Fibroblast of the conjunctiva (primary cell): ENCODE data around the gene HABP4.

Source experiments
- DNase-seq: peaks from one replicate; pipeline ENCODE4 v3.0.0-alpha.2; 2010; ENCODE audit warnings: low read depth

HABP4 gene

GRCh38 chr9:96522366-96522765 is 72.4 kb downstream of the HABP4 start:
- DNase-seq = no peak

DNA sequence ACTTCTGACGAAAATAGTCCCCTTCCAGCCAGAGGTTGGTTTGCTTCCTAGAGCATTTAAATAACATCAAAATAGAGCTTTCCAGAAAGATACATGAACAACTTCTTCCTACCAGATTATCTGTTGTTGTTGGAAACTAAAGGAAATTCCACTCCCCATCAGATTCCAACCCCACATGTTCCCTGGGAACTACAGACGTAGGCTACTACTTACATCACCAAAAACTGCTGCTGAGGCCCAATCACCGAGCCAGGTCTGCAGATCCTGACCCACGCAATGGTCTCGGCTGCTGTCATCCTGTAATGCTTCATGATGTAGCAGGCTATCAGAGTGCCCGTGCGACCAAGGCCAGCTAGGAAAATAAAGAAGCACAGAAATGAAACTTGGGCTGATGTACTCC is 73.4 kb downstream of the HABP4 start:
- no peak for DNase-seq

GRCh38 chr9:96524045-96524444 is 74.1 kb downstream of the HABP4 start:
- no peak for DNase-seq

DNA sequence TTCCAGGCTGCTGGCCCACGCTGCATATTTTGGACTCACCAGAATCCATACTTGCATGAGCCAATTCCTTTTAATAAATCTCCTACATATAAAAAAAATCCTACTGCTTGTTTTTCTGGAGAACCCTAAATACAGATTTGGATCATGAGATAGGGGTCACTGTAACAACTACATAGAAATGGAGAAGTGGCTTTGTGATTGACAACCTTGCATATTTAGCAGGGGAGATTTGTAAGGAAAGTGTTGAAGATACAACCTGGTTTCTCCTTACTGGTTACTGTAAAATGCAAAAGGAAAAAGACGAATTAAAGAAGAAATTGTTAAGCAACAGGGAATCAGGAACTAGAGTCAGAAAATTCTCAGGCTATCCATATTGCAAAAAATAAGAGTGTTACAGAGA is 74.8 kb downstream of the HABP4 start:
- no peak for DNase-seq

DNA sequence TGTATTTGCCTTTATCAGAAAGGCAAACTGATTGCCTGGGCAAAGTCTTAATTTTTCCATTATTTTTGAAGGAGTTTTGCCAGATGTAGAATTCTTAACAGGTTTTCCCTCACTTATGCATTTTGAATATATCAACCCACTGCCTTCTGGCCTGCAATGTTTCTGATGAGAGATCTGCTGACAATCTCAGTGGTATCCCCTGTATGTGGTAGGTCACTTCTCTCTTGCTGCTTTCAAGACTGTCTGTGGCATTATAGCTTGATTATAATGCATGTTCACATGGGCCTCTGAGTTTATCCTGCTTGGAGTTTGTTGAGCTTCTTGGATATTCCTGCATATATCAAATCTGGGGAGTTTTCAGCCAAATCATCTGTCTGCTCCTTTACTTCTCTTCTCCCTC is 82.2 kb downstream of the HABP4 start:
- DNase-seq = no peak

- DNase-seq = no peak
These were observed 90.1 kb downstream of the HABP4 start for GRCh38 chr9:96540106-96540505.
